ENCODE results near the gene DDIT4L.
"Not testable (repeated sequence)": the region's sequence is repeated elsewhere in the genome, so short reads cannot be mapped to it uniquely, and the experiment has no call there.

DDIT4L gene

DNA sequence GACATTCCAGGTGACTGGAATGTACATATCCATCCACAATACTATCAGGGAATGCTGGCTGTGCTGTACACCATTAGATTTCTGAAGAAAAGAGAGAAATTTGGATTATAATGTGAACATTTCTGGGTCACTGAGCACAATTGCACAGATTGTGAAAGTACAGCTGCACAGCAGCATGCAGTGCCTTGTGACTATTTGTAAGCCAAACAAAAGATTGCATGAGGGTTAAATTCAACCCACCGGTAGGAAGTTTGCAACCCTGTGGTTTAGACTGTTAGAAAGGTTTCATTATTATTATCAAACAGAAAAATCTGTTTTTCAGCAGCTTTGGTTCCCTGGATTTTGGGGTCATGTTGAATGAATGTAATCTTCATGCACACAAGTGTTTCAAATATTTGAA lies 24.5 kb downstream of the DDIT4L start:
- Histone ChIP-seq H3K9me3 (ENCODE audit: control insufficient read depth, insufficient read depth, low read depth, low read length) (0 out of 2 replicates have a peak, but pooled peaks cover 5% of the 10 kb centered on the region), H3K4me3 (ENCODE audit: low read depth, low read length) (no peak overlapping the region)

DNA sequence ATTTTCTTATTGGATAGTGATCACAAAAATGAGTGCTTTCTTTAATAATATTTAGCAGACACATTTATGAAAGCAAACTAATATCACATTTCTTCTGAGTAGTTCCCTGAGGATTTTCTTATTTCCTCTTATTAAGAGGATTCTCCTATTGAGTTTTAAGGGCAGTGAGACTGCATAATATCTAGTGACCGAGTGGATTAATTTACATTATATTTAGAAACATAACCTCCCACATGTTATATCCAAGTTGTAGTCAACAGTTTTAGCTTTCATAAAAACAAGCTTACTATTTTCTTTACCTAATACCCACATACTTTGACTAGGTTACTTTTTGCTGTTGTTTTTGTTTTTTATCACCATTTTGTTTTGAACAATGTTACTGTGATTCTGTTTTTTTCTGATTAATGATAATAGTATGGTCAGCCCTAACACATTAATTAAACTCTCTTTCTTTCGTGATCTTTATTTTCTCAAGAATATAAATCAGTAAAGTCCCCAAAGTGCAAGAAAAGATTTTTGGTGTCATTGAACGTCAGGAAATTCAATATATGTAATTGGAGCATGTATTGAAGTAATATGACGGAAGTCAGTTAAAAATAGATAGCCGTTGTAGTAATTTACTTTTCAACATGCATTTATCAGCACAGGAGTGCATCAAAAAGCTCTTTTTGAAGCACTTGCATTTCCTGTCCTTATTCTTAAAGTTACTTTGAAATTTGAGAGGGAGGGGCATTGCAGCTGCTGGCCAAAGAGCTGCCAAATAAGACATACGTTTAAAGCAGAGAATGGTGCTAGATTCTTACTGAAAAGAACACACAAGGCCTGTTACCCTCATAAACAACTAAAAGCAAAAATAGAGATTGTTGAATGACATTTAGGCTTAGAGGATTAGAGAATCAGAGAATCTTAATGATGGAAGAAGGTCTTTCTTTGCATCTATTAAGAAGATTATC lies 25.2 kb downstream of the DDIT4L start:
- 0 out of 2 replicates have a peak, but pooled peaks cover 5% of the 10 kb centered on the region for H3K9me3 ChIP-seq (ENCODE audit: control insufficient read depth, insufficient read depth, low read depth, low read length)
- no peak overlapping the region for H3K4me3 ChIP-seq (ENCODE audit: low read depth, low read length)
- H3K27me3 ChIP-seq (ENCODE audit: control insufficient read depth, insufficient read depth, low read length) = no peaks in the 10 kb centered on the region
- H3K27ac ChIP-seq (ENCODE audit: low read depth, low read length) = no peak overlapping the region
- H3K4me1 ChIP-seq (ENCODE audit: control insufficient read depth, insufficient read depth, low read length) = 0 out of 2 replicates have a peak, but pooled peaks cover 6% of the 10 kb centered on the region
- no peaks in the 10 kb centered on the region for H3K36me3 ChIP-seq (ENCODE audit: control insufficient read depth, insufficient read depth, low read length)
- H3K9ac ChIP-seq (ENCODE audit: low read length) = no peak overlapping the region

More for the DNA sequence above, 24.5 kb downstream of the DDIT4L start:
- 0 out of 2 replicates have a peak, but pooled peaks cover 6% of the 10 kb centered on the region for H3K4me1 ChIP-seq (ENCODE audit: control insufficient read depth, insufficient read depth, low read length)
- H3K27me3 ChIP-seq (ENCODE audit: control insufficient read depth, insufficient read depth, low read length) = no peaks in the 10 kb centered on the region
- H3K36me3 ChIP-seq (ENCODE audit: control insufficient read depth, insufficient read depth, low read length) = no peaks in the 10 kb centered on the region
- H3K9ac ChIP-seq (ENCODE audit: low read length) = no peak overlapping the region
- no peak overlapping the region for H3K27ac ChIP-seq (ENCODE audit: low read depth, low read length)

DNA sequence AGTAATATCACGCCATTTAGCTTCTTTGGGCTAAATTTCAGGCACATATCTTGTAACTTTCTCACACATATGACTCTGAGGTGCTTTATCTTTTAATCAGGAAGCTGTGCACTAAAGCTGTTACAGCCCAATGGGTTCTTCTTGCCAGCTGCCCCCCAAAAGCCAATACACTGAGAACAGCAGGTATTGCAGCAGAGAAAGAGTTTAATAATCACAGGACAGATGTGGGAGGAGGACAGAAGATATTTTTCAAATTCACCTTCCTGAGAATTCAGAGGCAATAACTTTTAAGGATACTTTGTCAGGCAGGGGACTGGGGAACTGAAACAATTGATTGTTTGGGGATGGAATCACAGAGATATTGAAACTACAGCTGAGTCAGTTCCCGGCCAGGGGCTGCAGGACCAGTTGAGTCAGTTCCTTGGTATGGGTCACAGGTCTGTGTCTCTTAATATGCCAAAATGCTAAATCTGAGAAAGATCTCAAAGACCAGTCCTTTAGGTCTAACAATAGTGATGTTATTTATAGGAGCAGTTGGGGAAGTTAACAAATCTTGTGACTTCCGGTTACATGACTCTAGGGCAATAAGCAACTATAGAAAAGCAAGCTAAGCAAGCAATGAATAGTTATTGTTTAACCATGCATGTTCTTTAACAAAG lies 28.1 kb downstream of the DDIT4L start:
- no peak overlapping the region for H3K27ac ChIP-seq (ENCODE audit: low read depth, low read length)
- H3K9ac ChIP-seq (ENCODE audit: low read length) = no peak overlapping the region
- H3K4me1 ChIP-seq (ENCODE audit: control insufficient read depth, insufficient read depth, low read length) = 0 out of 2 replicates have a peak, but pooled peaks cover 6% of the 10 kb centered on the region
- no peak overlapping the region for H3K4me3 ChIP-seq (ENCODE audit: low read depth, low read length)
- no peaks in the 10 kb centered on the region for H3K36me3 ChIP-seq (ENCODE audit: control insufficient read depth, insufficient read depth, low read length)
- no peaks in the 10 kb centered on the region for H3K27me3 ChIP-seq (ENCODE audit: control insufficient read depth, insufficient read depth, low read length)
- 0 out of 2 replicates have a peak, but pooled peaks cover 5% of the 10 kb centered on the region for H3K9me3 ChIP-seq (ENCODE audit: control insufficient read depth, insufficient read depth, low read depth, low read length)

DNA sequence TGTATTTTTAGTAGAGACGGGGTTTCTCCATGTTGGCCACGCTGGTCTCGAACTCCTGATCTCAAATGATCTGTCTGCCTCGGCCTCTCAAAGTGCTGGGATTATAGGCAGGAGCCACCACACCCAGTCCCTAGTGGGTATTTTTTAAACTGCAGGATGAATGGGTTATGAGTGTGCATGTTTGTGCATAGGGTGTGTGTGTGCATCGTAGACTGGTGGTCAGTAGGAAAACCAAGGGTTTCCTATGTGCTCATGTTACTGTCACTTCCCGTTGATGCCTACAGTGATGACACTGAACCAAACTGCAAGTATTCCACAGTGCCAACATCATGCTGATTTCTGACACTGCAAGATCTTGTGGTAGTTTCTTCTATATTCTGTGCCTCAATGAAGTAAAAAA lies 41.1 kb downstream of the DDIT4L start:
- Histone ChIP-seq H3K27ac (ENCODE audit: low read depth, low read length) (no peak overlapping the region), H3K4me1 (ENCODE audit: control insufficient read depth, insufficient read depth, low read length) (no peaks in the 10 kb centered on the region)

DNA sequence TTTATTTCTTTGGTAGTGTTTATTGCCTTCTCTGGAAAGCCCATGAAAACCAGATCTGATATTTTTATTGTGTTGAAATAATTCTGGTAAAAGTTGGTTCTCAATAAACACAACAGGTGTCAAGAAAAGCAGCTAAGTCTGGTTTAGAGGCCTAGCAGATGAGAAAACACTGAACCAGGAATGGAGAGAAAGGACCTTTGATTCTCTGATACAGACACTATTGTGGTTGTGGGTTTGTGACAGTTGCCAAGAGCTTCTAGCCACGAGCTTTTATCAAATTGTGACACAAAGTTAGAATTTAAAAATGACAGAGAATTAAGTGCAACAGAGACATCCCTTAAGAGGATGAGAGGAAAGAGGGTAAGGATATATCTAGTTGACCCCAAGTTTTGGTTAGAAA lies 42.6 kb downstream of the DDIT4L start:
- H3K27me3 ChIP-seq (ENCODE audit: control insufficient read depth, insufficient read depth, low read length) = no peaks in the 10 kb centered on the region
- H3K27ac ChIP-seq (ENCODE audit: low read depth, low read length) = no peak overlapping the region
- no peaks in the 10 kb centered on the region for H3K4me1 ChIP-seq (ENCODE audit: control insufficient read depth, insufficient read depth, low read length)
- no peaks in the 10 kb centered on the region for H3K36me3 ChIP-seq (ENCODE audit: control insufficient read depth, insufficient read depth, low read length)
- H3K4me3 ChIP-seq (ENCODE audit: low read depth, low read length) = no peak overlapping the region
- H3K9ac ChIP-seq (ENCODE audit: low read length) = no peak overlapping the region
- H3K9me3 ChIP-seq (ENCODE audit: control insufficient read depth, insufficient read depth, low read depth, low read length) = no peaks in the 10 kb centered on the region

More for the DNA sequence above, 41.1 kb downstream of the DDIT4L start:
- Histone ChIP-seq H3K27me3 (ENCODE audit: control insufficient read depth, insufficient read depth, low read length) (no peaks in the 10 kb centered on the region), H3K9me3 (ENCODE audit: control insufficient read depth, insufficient read depth, low read depth, low read length) (no peaks in the 10 kb centered on the region), H3K4me3 (ENCODE audit: low read depth, low read length) (no peak overlapping the region), H3K36me3 (ENCODE audit: control insufficient read depth, insufficient read depth, low read length) (no peaks in the 10 kb centered on the region), H3K9ac (ENCODE audit: low read length) (no peak overlapping the region)

DNA sequence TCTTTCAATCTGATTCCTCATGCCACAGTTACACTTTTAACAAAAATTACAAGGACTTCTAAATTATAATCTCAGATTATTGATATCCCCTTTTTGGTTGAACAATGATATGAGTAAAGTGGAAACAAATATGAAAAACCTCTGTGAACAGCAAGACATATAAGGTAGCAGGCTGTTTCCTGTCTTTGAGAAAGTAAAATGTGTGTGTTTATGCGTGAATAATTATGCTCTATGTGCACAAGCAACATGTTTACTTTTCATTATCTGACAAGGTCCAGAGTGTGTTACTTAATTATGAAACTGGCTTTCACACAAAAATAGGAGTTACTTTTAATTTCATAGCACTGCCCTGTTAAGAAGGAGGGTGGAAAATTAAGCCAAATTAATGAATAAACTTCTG lies 43.1 kb downstream of the DDIT4L start:
- H3K9ac ChIP-seq (ENCODE audit: low read length) = no peak overlapping the region

DNA sequence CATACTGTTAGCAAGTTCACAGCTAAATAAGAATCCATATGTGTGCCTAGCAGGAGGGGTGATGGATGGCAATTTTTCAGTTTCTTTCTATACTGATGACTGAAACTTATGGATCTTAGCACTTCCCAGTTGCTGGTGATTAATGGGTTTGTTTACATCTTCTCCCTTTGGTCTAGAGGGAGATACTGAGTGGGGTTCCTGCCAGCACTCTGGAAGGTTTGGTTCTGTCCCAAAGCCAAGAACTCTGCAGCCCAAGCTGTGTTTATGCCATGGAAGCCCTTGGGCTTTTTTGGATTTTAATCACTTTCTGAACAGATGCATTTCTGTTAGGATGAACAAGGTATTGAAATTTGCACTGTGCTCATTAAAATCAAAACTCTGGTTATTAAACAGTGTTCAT lies 43.5 kb downstream of the DDIT4L start:
- H3K9ac ChIP-seq (ENCODE audit: low read length) = no peak overlapping the region
- no peaks in the 10 kb centered on the region for H3K36me3 ChIP-seq (ENCODE audit: control insufficient read depth, insufficient read depth, low read length)
- H3K4me3 ChIP-seq (ENCODE audit: low read depth, low read length) = no peak overlapping the region
- H3K9me3 ChIP-seq (ENCODE audit: control insufficient read depth, insufficient read depth, low read depth, low read length) = no peaks in the 10 kb centered on the region
- H3K27me3 ChIP-seq (ENCODE audit: control insufficient read depth, insufficient read depth, low read length) = no peaks in the 10 kb centered on the region
- no peak overlapping the region for H3K27ac ChIP-seq (ENCODE audit: low read depth, low read length)
- no peaks in the 10 kb centered on the region for H3K4me1 ChIP-seq (ENCODE audit: control insufficient read depth, insufficient read depth, low read length)

More for the DNA sequence above, 43.1 kb downstream of the DDIT4L start:
- Histone ChIP-seq H3K36me3 (ENCODE audit: control insufficient read depth, insufficient read depth, low read length) (no peaks in the 10 kb centered on the region), H3K27ac (ENCODE audit: low read depth, low read length) (no peak overlapping the region), H3K9me3 (ENCODE audit: control insufficient read depth, insufficient read depth, low read depth, low read length) (no peaks in the 10 kb centered on the region), H3K4me3 (ENCODE audit: low read depth, low read length) (no peak overlapping the region), H3K27me3 (ENCODE audit: control insufficient read depth, insufficient read depth, low read length) (no peaks in the 10 kb centered on the region), H3K4me1 (ENCODE audit: control insufficient read depth, insufficient read depth, low read length) (no peaks in the 10 kb centered on the region)

DNA sequence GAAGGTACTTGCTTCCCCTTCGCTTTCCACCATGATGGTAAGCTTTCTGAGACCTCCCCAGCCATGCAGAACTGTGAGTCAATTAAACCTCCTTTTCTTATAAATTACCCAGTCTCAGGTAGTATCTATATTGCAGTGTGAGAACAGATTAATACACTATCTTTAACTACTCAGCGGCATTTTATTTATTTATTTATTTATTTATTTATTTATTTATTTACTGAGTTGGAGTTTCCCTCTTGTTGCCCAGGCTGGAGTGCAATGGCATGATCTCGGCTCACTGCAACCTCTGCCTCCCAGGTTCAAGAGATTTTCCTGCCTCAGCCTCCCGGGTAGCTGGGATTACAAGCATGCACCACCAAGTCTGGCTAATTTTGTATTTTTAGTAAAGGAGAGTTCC lies 52.9 kb downstream of the DDIT4L start:
- H3K4me1 ChIP-seq (ENCODE audit: control insufficient read depth, insufficient read depth, low read length) = not testable (repeated sequence)

More for the DNA sequence above, 52.9 kb downstream of the DDIT4L start:
- not testable (repeated sequence) for H3K27ac ChIP-seq (ENCODE audit: low read depth, low read length); H3K27me3 ChIP-seq (ENCODE audit: control insufficient read depth, insufficient read depth, low read length); H3K9me3 ChIP-seq (ENCODE audit: control insufficient read depth, insufficient read depth, low read depth, low read length); H3K4me3 ChIP-seq (ENCODE audit: low read depth, low read length); H3K9ac ChIP-seq (ENCODE audit: low read length); H3K36me3 ChIP-seq (ENCODE audit: control insufficient read depth, insufficient read depth, low read length)

Data from HUES6 (cell line).